ENCODE results near the gene EIF3CL.
"Not testable (repeated sequence)": the region's sequence is repeated elsewhere in the genome, so short reads cannot be mapped to it uniquely, and the experiment has no call there.

DNA sequence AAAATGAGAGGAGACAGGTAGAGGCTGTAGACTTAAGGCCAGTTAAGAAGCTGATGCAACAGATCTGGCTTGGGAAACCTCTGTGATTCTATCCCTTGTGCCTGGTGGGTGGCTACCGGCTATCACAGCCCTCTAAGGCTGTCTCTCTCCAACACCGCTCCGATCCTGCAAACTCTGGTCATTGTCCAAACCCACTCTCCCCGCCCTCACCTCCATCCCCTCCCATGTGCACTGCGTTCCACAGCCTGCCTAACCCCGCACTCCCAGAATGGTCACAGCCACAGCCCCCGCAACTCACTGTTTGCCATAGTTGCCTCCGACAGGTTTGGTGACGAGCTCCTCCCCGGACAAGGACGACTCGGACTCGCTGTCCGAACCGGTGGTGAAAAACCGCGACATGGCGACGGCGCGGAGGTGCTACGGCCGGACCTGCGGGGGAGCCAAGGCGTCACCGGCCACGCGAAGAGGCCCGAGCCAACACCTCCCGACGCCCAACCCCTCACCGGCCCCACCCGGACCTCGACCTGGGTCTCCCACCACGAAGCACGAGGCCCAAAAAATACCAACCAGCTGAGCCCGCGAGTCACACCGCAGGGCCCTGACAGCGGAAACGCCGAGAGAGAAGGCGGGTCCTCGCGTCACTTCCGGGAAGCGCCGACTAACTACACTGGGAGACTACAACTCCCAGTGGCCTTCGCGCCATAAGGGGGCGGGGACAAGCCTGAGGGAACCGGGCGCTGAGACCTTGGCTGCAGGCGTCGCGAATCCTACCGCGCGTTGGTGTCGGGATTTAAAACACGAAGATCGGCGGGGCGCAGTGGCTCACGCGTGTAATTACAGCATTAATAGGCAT, at the start of gene EIF3CL:
- not testable (repeated sequence) for TF ChIP-seq POLR2A (IDR thresholded peaks at IDR 0.05)
- TF ChIP-seq, protein P1, sequence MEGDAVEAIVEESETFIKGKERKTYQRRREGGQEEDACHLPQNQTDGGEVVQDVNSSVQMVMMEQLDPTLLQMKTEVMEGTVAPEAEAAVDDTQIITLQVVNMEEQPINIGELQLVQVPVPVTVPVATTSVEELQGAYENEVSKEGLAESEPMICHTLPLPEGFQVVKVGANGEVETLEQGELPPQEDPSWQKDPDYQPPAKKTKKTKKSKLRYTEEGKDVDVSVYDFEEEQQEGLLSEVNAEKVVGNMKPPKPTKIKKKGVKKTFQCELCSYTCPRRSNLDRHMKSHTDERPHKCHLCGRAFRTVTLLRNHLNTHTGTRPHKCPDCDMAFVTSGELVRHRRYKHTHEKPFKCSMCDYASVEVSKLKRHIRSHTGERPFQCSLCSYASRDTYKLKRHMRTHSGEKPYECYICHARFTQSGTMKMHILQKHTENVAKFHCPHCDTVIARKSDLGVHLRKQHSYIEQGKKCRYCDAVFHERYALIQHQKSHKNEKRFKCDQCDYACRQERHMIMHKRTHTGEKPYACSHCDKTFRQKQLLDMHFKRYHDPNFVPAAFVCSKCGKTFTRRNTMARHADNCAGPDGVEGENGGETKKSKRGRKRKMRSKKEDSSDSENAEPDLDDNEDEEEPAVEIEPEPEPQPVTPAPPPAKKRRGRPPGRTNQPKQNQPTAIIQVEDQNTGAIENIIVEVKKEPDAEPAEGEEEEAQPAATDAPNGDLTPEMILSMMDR (IDR thresholded peaks at IDR 0.05) = not testable (repeated sequence)
